Measurements from ENCODE around the gene JMY.

JMY gene

GRCh38 chr5:79255786-79256557 lies 20.0 kb downstream of the JMY start:
- TF ChIP-seq CTCF (conservative IDR thresholded peaks at IDR 0.05) (peak; percentile 85), ZFX (IDR thresholded peaks at IDR 0.05) (no peak)
- H3K27ac ChIP-seq, result no peak overlapping the region

GRCh38 chr5:79256563-79256962 lies 20.6 kb downstream of the JMY start:
- H3K27ac ChIP-seq, result no peak overlapping the region
- TF ChIP-seq CTCF (conservative IDR thresholded peaks at IDR 0.05) (no peak), ZFX (IDR thresholded peaks at IDR 0.05) (no peak)

- H3K27ac ChIP-seq, result no peak overlapping the region
- TF ChIP-seq ZFX (IDR thresholded peaks at IDR 0.05) (no peak), CTCF (conservative IDR thresholded peaks at IDR 0.05) (no peak)
Observed at GRCh38 chr5:79257314-79257713, 21.4 kb downstream of the JMY start.

- H3K27ac ChIP-seq, result no peak overlapping the region
- TF ChIP-seq ZFX (IDR thresholded peaks at IDR 0.05) (no peak), CTCF (conservative IDR thresholded peaks at IDR 0.05) (no peak)
Observed at GRCh38 chr5:79258801-79259200, 22.9 kb downstream of the JMY start.

GRCh38 chr5:79259383-79259782 lies 23.5 kb downstream of the JMY start:
- TF ChIP-seq CTCF (conservative IDR thresholded peaks at IDR 0.05), result no peak
- no peak for TF ChIP-seq ZFX (IDR thresholded peaks at IDR 0.05)
- H3K27ac ChIP-seq, result no peak overlapping the region

- no peak overlapping the region for H3K27ac ChIP-seq
- no peak for TF ChIP-seq ZFX (IDR thresholded peaks at IDR 0.05)
- TF ChIP-seq CTCF (conservative IDR thresholded peaks at IDR 0.05), result no peak
Observed at GRCh38 chr5:79259810-79260209, 23.9 kb downstream of the JMY start.

GRCh38 chr5:79261897-79262296 lies 26.0 kb downstream of the JMY start:
- no peak for TF ChIP-seq CTCF (conservative IDR thresholded peaks at IDR 0.05)
- no peak for TF ChIP-seq ZFX (IDR thresholded peaks at IDR 0.05)

More at GRCh38 chr5:79261897-79262296, 26.0 kb downstream of the JMY start:
- H3K27ac ChIP-seq, result no peak overlapping the region
